Astrocyte (in vitro differentiated cells and primary cell): Measurements from ENCODE around the gene DNAH17.

Experiments
- EZH2 ChIP-seq: IDR thresholded peaks from 2 replicates; pipeline ENCODE4 v1.6.1; 2012; ENCODE audit warnings: mild to moderate bottlenecking, low read length, inconsistent platforms; ENCODE audit not compliant: insufficient read depth
- TF ChIP-seq, protein P1 (sequence below): IDR thresholded peaks from 2 replicates; pipeline ENCODE4 v1.5.1; 2011; ENCODE audit warnings: low read depth, mild to moderate bottlenecking, inconsistent platforms, low read length, moderate library complexity; ENCODE audit not compliant: insufficient read depth

DNA sequence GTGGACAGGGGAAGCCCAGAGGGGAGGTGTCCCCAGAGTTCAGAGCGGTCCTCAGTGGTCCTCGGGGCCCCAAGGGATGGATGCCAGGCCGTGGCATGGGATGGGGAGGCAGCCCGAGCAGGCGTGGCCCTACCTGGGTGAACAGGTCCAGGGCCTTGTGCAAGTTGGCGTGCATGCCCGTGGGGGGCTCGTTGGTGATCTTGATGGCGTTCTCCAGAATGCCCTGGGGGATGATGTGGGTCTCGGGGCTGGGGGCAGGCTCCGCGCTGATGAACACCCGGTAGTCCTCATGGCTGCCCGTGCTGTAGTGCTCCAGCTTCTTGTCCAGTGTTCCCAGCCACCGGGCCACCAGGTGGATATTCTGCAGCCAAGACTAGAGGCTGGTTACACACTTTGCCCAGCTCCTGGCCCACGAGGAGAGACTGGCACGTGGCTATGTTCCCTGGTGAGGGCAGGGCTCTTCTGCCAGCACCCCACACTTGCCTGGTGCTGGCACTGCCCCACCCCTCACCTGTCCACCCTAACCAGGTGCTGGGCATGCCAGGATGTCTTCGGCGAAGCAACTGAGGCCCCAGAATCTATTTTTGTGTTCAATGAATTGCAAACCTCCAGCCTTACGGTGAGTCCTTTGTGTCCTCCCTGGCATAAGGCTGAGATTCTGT lies 139.6 kb downstream of the DNAH17 start:
- TF ChIP-seq, protein P1, sequence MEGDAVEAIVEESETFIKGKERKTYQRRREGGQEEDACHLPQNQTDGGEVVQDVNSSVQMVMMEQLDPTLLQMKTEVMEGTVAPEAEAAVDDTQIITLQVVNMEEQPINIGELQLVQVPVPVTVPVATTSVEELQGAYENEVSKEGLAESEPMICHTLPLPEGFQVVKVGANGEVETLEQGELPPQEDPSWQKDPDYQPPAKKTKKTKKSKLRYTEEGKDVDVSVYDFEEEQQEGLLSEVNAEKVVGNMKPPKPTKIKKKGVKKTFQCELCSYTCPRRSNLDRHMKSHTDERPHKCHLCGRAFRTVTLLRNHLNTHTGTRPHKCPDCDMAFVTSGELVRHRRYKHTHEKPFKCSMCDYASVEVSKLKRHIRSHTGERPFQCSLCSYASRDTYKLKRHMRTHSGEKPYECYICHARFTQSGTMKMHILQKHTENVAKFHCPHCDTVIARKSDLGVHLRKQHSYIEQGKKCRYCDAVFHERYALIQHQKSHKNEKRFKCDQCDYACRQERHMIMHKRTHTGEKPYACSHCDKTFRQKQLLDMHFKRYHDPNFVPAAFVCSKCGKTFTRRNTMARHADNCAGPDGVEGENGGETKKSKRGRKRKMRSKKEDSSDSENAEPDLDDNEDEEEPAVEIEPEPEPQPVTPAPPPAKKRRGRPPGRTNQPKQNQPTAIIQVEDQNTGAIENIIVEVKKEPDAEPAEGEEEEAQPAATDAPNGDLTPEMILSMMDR: no peak
- no peak for TF ChIP-seq EZH2
